MCF 10A (cell line): Measurements from ENCODE around the gene PLA2G4E. TPM values are rescaled to one million over a fixed set of nuclear protein-coding genes. Genes with fewer than 3 reads are reported as not detected.

ENCODE experiments used
- BruUV-seq: library from RNA; stranded (reverse); fragments of 400-500 nt; replicated peaks from 2 replicates; lab custom pipeline; 2021; lab: Mats Ljungman, UMichigan
- CTCF ChIA-PET: fragments of 300-600 bp; sonication (Branson Sonifier 250); formaldehyde crosslinking; extraction: SDS; loops from one replicate; lab custom pipeline; 2021; ENCODE audit warnings: antibody characterized with exemption, inconsistent platforms; lab: Yijun Ruan, JAX
- POLR2A ChIA-PET: fragments of 300-600, 350-650 bp; sonication (Branson Sonifier 250); formaldehyde crosslinking; extraction: SDS; loops from one replicate; lab custom pipeline; 2020; ENCODE audit warnings: antibody characterized with exemption, inconsistent platforms; lab: Yijun Ruan, JAX
- DNase-seq: peaks from one replicate; pipeline ENCODE4 v3.0.0-alpha.2; 2018; ENCODE audit not compliant: unreplicated experiment
- H3K27ac Mint-ChIP-seq: one replicate; pipeline ENCODE4 v1.8.0; 2022; ENCODE audit warnings: mild to moderate bottlenecking, low read depth, mixed read lengths; ENCODE audit not compliant: unreplicated experiment
- H3K27me3 Mint-ChIP-seq: one replicate; pipeline ENCODE4 v1.8.0; 2022; ENCODE audit warnings: mixed read lengths; ENCODE audit not compliant: insufficient read depth, unreplicated experiment
- H3K36me3 Mint-ChIP-seq: one replicate; pipeline ENCODE4 v1.8.0; 2022; ENCODE audit warnings: mild to moderate bottlenecking, moderate library complexity, mixed read lengths; ENCODE audit not compliant: insufficient read depth, unreplicated experiment
- H3K4me1 Mint-ChIP-seq: one replicate; pipeline ENCODE4 v1.8.0; 2022; ENCODE audit warnings: mixed read lengths; ENCODE audit not compliant: insufficient read depth, unreplicated experiment
- H3K4me3 Mint-ChIP-seq: one replicate; pipeline ENCODE4 v1.8.0; 2022; ENCODE audit warnings: mild to moderate bottlenecking, moderate library complexity, mixed read lengths; ENCODE audit not compliant: unreplicated experiment
- H3K9me3 Mint-ChIP-seq: one replicate; pipeline ENCODE4 v1.8.0; 2022; ENCODE audit warnings: mixed read lengths; ENCODE audit not compliant: unreplicated experiment
- intact Hi-C: fragments of 100-400 bp; cut with micrococcal nuclease; formaldehyde crosslinking; loops from 2 replicates; pipeline ENCODE4 v1.14.1; 2022
- total RNA-seq: library from RNA; stranded (reverse); gene quantifications from 2 replicates; pipeline ENCODE4 v1.2.3, GENCODE V29; 2022
- TF ChIP-seq, protein P1 (sequence below): fragments of 200-600 bp; IDR thresholded peaks from one replicate; pipeline ENCODE4 v1.8.0; 2022; ENCODE audit warnings: antibody characterized with exemption, mild to moderate bottlenecking; ENCODE audit not compliant: unreplicated experiment

PLA2G4E gene
- total RNA-seq, 1 experiment from 2014 or later: 0.12 TPM

DNA sequence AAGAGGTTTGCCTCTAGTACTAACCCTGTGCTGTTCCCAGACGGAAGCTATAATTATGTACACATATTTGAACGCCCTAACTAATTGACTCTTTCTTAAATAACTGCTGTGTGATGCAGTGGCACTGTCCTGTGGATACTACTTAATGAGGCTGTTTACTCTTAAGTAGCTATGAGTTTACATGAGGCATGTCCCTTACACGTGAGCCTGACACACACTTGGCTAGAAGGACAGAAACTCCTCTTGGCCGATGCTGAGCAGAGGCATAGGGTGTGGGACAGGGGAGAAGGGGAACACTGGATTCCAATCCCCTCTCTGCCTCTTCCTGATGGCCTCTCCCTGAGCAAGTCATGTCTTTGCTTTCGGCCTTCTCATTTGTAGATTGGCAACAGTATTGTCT lies 70.4 kb downstream of the PLA2G4E start:
- POLR2A ChIA-PET: no interaction called here
- H3K36me3 Mint-ChIP-seq: peaks cover 16% of the 10 kb centered on the region
- H3K4me1 Mint-ChIP-seq: peaks cover 1% of the 10 kb centered on the region
- CTCF ChIA-PET: interaction anchor here (1.0 kb wide), 1 partner anchor 40 kb away, joined by 3 read pairs; no protein-coding TSS in a partner anchor
- intact Hi-C loops: no loop called here
- no peak overlapping the region for H3K27ac Mint-ChIP-seq
- no peaks in the 10 kb centered on the region for H3K27me3 Mint-ChIP-seq
- BruUV-seq: no TSS peak
- TF ChIP-seq, protein P1, sequence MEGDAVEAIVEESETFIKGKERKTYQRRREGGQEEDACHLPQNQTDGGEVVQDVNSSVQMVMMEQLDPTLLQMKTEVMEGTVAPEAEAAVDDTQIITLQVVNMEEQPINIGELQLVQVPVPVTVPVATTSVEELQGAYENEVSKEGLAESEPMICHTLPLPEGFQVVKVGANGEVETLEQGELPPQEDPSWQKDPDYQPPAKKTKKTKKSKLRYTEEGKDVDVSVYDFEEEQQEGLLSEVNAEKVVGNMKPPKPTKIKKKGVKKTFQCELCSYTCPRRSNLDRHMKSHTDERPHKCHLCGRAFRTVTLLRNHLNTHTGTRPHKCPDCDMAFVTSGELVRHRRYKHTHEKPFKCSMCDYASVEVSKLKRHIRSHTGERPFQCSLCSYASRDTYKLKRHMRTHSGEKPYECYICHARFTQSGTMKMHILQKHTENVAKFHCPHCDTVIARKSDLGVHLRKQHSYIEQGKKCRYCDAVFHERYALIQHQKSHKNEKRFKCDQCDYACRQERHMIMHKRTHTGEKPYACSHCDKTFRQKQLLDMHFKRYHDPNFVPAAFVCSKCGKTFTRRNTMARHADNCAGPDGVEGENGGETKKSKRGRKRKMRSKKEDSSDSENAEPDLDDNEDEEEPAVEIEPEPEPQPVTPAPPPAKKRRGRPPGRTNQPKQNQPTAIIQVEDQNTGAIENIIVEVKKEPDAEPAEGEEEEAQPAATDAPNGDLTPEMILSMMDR: no peak
- no peaks in the 10 kb centered on the region for H3K9me3 Mint-ChIP-seq
- H3K4me3 Mint-ChIP-seq: no peak overlapping the region
- DNase-seq: no peak

DNA sequence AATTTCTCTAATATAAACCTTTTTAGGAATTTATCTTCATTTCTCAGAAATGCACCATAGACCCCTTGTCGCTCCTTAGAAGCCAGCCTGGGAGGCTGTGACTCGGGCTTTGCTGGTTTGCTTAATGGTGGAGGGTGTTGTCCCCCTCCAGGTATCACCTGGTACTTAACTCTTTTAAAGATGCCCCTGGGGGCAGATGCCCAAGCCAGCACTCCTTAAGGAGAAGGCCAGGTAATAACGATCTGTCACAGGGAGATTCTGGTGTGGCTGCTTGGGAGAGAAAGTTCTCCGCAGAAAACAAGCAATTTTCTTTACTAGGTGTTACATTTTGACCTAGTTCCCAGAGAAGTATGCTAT lies 70.7 kb downstream of the PLA2G4E start:
- CTCF ChIA-PET: interaction anchor here (1.2 kb wide), 1 partner anchor 23 kb away, joined by 3 read pairs; no protein-coding TSS in a partner anchor

DNA sequence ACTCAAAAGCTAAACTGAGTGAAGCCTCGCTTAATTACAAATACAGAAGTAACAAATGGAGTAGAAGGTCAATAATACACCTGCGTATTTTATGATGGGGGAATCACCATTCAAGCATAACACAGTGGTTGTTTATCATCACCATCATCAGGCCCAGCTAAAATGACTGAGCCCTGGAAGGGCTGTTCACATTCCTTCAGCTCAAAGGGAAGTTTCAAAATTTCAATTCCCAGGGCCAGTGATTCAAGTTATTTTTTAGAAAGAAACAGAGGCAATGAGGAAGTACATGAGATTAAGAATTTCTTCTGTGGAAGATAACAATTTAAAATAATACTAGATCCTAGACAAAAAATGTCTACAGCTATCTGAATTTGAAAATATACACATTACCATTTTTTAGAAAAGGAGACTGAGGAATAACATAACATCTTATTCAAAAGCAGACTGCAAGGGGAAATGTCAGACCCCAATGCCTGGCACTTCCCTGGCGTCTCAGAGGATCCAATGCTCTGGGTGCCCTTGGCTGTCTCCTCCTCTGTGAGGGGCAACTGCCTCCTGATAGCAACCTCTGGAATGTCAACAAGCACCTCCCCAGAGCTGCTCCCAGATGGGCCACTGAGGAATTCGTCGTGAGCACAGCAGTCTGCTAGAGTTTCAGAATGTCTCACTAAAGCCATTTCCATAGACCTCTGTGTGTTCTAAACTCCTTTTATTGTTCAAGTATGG lies 71.3 kb downstream of the PLA2G4E start:
- TF ChIP-seq, protein P1: no peak
- no peak overlapping the region for H3K4me3 Mint-ChIP-seq
- BruUV-seq: no TSS peak
- no peaks in the 10 kb centered on the region for H3K9me3 Mint-ChIP-seq
- no peaks in the 10 kb centered on the region for H3K27me3 Mint-ChIP-seq
- no peak for DNase-seq
- peaks cover 16% of the 10 kb centered on the region for H3K36me3 Mint-ChIP-seq
- intact Hi-C loops: no loop called here
- ChIA-PET POLR2A (interaction anchor here (0.7 to 1.8 kb wide), 3 partner anchors 24 to 959 kb away, joined by 3 to 4 read pairs (median 3); no protein-coding TSS in a partner anchor), CTCF (interaction anchor here (0.7 to 1.2 kb wide), 3 partner anchors 18 to 126 kb away, joined by 3 read pairs; no protein-coding TSS in a partner anchor)
- H3K27ac Mint-ChIP-seq: no peak overlapping the region
- peaks cover 8% of the 10 kb centered on the region for H3K4me1 Mint-ChIP-seq

More for the DNA sequence above, 70.7 kb downstream of the PLA2G4E start:
- H3K9me3 Mint-ChIP-seq: no peaks in the 10 kb centered on the region
- peaks cover 5% of the 10 kb centered on the region for H3K4me1 Mint-ChIP-seq
- BruUV-seq: no TSS peak
- intact Hi-C loops: no loop called here
- H3K27me3 Mint-ChIP-seq: no peaks in the 10 kb centered on the region
- POLR2A ChIA-PET: no interaction called here
- DNase-seq: no peak
- no peak overlapping the region for H3K27ac Mint-ChIP-seq
- TF ChIP-seq, protein P1: no peak
- H3K36me3 Mint-ChIP-seq: peaks cover 16% of the 10 kb centered on the region
- H3K4me3 Mint-ChIP-seq: no peak overlapping the region

DNA sequence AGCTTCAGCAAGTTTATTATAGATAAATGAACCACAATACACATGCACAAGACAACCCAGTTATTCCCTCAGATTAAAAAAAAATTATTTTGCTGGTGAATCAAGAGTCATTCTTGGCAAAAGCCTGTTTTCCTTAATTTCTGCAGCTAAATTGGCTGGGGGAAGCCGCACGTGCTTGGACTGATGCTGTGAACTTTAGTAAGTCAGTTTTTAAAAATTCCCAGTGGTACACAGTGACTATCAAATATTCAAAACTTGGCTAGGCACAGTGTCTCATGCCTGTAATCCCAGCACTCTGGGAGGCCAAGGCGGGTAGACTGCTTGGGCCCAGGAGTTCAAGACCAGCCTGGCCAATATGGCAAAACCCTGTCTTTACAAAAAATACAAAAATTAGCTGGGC lies 72.4 kb downstream of the PLA2G4E start:
- ChIA-PET POLR2A (interaction anchor here (0.7 to 1.8 kb wide), 4 partner anchors 9 to 32 kb away, joined by 3 to 4 read pairs (median 4); no protein-coding TSS in a partner anchor), CTCF (interaction anchor here (0.6 to 1.2 kb wide), 3 partner anchors 17 to 125 kb away, joined by 3 read pairs; no protein-coding TSS in a partner anchor)
- intact Hi-C loops: no loop called here
- H3K4me3 Mint-ChIP-seq: no peak overlapping the region
- no peak for DNase-seq
- H3K27me3 Mint-ChIP-seq: no peaks in the 10 kb centered on the region
- peaks cover 19% of the 10 kb centered on the region for H3K4me1 Mint-ChIP-seq
- BruUV-seq: no TSS peak
- H3K9me3 Mint-ChIP-seq: no peaks in the 10 kb centered on the region
- TF ChIP-seq, protein P1: no peak
- H3K36me3 Mint-ChIP-seq: peaks cover 16% of the 10 kb centered on the region
- no peak overlapping the region for H3K27ac Mint-ChIP-seq
